22Rv1 (cell line): Measurements from ENCODE around the gene MYL5.

ENCODE experiments used
- CTCF ChIP-seq: fragments of 450-650 bp; IDR thresholded peaks from 2 replicates; pipeline ENCODE4 v1.5.1; 2017; ENCODE audit warnings: mild to moderate bottlenecking
- ZFX ChIP-seq: fragments of 450-650 bp; IDR thresholded peaks from 2 replicates; pipeline ENCODE4 v1.6.1; 2017; ENCODE audit warnings: antibody characterized with exemption, borderline replicate concordance

- TF ChIP-seq CTCF, result no peak
- TF ChIP-seq ZFX, result no peak
Measured at GRCh38 chr4:664713-665231, 9.6 kb upstream of the MYL5 start.
